IMR-90 (cell line): ENCODE measurements around the gene QSER1. TPM values are rescaled to one million over a fixed set of nuclear protein-coding genes. Genes with fewer than 3 reads are reported as not detected.

Experiments used
- ATAC-seq: fragments of 200-7000 bp; cut with Tn5 transposase; 2 replicates; pipeline ENCODE4 v1.9.1; 2020; ENCODE audit warnings: low read depth, mild to moderate bottlenecking, moderate library complexity
- BruUV-seq: library from RNA; stranded (reverse); fragments of 400-500 nt; replicated peaks from 2 replicates; lab custom pipeline; 2021; lab: Mats Ljungman, UMichigan
- CTCF ChIA-PET: fragments of 300-600 bp; formaldehyde crosslinking; extraction: SDS; loops from one replicate; lab custom pipeline; 2021; ENCODE audit warnings: antibody characterized with exemption; lab: Yijun Ruan, JAX
- POLR2A ChIA-PET: fragments of 300-600 bp; sonication (Branson Sonifier 250); formaldehyde crosslinking; loops from one replicate; lab custom pipeline; 2022; ENCODE audit warnings: antibody characterized with exemption; ENCODE audit not compliant: unreplicated experiment; lab: Charles Lee
- DNase-seq: peaks from one replicate; pipeline ENCODE4 v3.0.0; 2013
- H2AFZ ChIP-seq: replicated peaks from 2 replicates; pipeline ENCODE3; 2013; ENCODE audit warnings: low read length, mild to moderate bottlenecking; ENCODE audit not compliant: poor library complexity
- H2AK5ac ChIP-seq: 2 replicates; pipeline ENCODE4 v1.6.1; 2013; ENCODE audit warnings: low read depth, low read length, inconsistent platforms
- H2AK9ac ChIP-seq: replicated peaks from 2 replicates; pipeline ENCODE3; 2013; ENCODE audit warnings: mild to moderate bottlenecking, low read depth, low read length, moderate library complexity; ENCODE audit not compliant: poor library complexity
- H2BK120ac ChIP-seq: 2 replicates; pipeline ENCODE4 v1.6.1; 2013; ENCODE audit warnings: low read depth, low read length, inconsistent platforms
- H2BK15ac ChIP-seq: 3 replicates; pipeline ENCODE4 v1.6.1; 2013; ENCODE audit warnings: low read depth, low read length, inconsistent platforms
- H2BK20ac ChIP-seq: 2 replicates; pipeline ENCODE4 v1.6.1; 2013; ENCODE audit warnings: low read depth, mild to moderate bottlenecking, inconsistent platforms, low read length, moderate library complexity
- H2BK5ac ChIP-seq: 2 replicates; pipeline ENCODE4 v1.6.1; 2013; ENCODE audit warnings: mild to moderate bottlenecking, low read depth, low read length, inconsistent platforms; ENCODE audit not compliant: poor library complexity, severe bottlenecking
- H3K14ac ChIP-seq: replicated peaks from 2 replicates; pipeline ENCODE4 v1.6.1; 2013; ENCODE audit warnings: low read depth, low read length, inconsistent platforms
- H3K18ac ChIP-seq: 2 replicates; pipeline ENCODE4 v1.6.1; 2013; ENCODE audit warnings: low read depth, low read length, control low read depth
- H3K23ac ChIP-seq: 2 replicates; pipeline ENCODE4 v1.6.1; 2013; ENCODE audit warnings: low read depth, low read length, inconsistent platforms
- H3K27ac ChIP-seq: 2 replicates; pipeline ENCODE4 v1.5.1; 2013; ENCODE audit warnings: mild to moderate bottlenecking, control low read depth, low read length; ENCODE audit not compliant: insufficient read depth
- H3K27me3 ChIP-seq: 2 replicates; pipeline ENCODE4 v1.6.1; 2013; ENCODE audit warnings: low read length; ENCODE audit not compliant: control insufficient read depth, insufficient read depth
- H3K36me3 ChIP-seq: 2 replicates; pipeline ENCODE4 v1.6.1; 2013; ENCODE audit warnings: low read length, mixed read lengths; ENCODE audit not compliant: control insufficient read depth, insufficient read depth
- H3K4ac ChIP-seq: 2 replicates; pipeline ENCODE4 v1.6.1; 2013; ENCODE audit warnings: low read depth, low read length, inconsistent platforms
- H3K4me1 ChIP-seq: 2 replicates; pipeline ENCODE4 v1.6.1; 2013; ENCODE audit warnings: low read length, mixed read lengths; ENCODE audit not compliant: control insufficient read depth, insufficient read depth
- H3K4me2 ChIP-seq: 2 replicates; pipeline ENCODE4 v1.6.1; 2013; ENCODE audit warnings: low read depth, mild to moderate bottlenecking, control low read depth, low read length, moderate library complexity
- H3K4me3 ChIP-seq: 2 replicates; pipeline ENCODE4 v1.5.1; 2013; ENCODE audit warnings: low read depth, mild to moderate bottlenecking, control low read depth, low read length, moderate library complexity; ENCODE audit not compliant: insufficient read depth
- H3K56ac ChIP-seq: 2 replicates; pipeline ENCODE4 v1.6.1; 2013; ENCODE audit warnings: low read length, inconsistent platforms; ENCODE audit not compliant: insufficient read depth; ENCODE audit errors: extremely low read depth
- H3K79me1 ChIP-seq, 2 experiments: 2 replicates each; pipeline ENCODE4 v1.6.1; 2013; ENCODE audit warnings: low read length in 2 of 2, inconsistent platforms in 1 of 2, low read depth in 1 of 2
- H3K9ac ChIP-seq: 2 replicates; pipeline ENCODE4 v1.6.1; 2013; ENCODE audit warnings: low read depth, low read length, control low read depth
- H3K9me1 ChIP-seq: 2 replicates; pipeline ENCODE4 v1.6.1; 2013; ENCODE audit warnings: low read length, inconsistent platforms; ENCODE audit not compliant: insufficient read depth
- H3K9me3 ChIP-seq: 2 replicates; pipeline ENCODE4 v1.6.1; 2013; ENCODE audit warnings: low read length; ENCODE audit not compliant: control insufficient read depth, insufficient read depth
- H4K20me1 ChIP-seq: 2 replicates; pipeline ENCODE4 v1.6.1; 2013; ENCODE audit warnings: low read length, inconsistent platforms; ENCODE audit not compliant: insufficient read depth
- H4K5ac ChIP-seq: 2 replicates; pipeline ENCODE4 v1.6.1; 2013; ENCODE audit warnings: mild to moderate bottlenecking, low read depth, low read length, control low read depth
- H4K8ac ChIP-seq, 2 experiments: 2 replicates each; pipeline ENCODE4 v1.6.1; 2013; ENCODE audit warnings: low read depth in 2 of 2, low read length in 2 of 2, control low read depth in 1 of 2, inconsistent platforms in 1 of 2
- H4K91ac ChIP-seq: 2 replicates; pipeline ENCODE4 v1.6.1; 2013; ENCODE audit warnings: low read depth, low read length, inconsistent platforms; ENCODE audit not compliant: insufficient read depth
- BHLHE40 ChIP-seq: fragments of 150-350 bp; IDR thresholded peaks from 2 replicates; pipeline ENCODE4 v1.6.1; 2016; ENCODE audit warnings: mild to moderate bottlenecking, low read depth, low read length
- CEBPB ChIP-seq: IDR thresholded peaks from 2 replicates; pipeline ENCODE4 v1.6.1; 2012; ENCODE audit warnings: low read depth, low read length, improper control_type of control experiment
- CHD1 ChIP-seq: IDR thresholded peaks from 2 replicates; pipeline ENCODE4 v1.6.1; 2012; ENCODE audit warnings: low read depth, low read length, improper control_type of control experiment
- FOS ChIP-seq: fragments of 150-350 bp; IDR thresholded peaks from 2 replicates; pipeline ENCODE4 v1.6.1; 2016; ENCODE audit warnings: low read depth, low read length
- MAFK ChIP-seq: IDR thresholded peaks from 2 replicates; pipeline ENCODE4 v1.6.1; 2012; ENCODE audit warnings: low read depth, low read length, improper control_type of control experiment
- MXI1 ChIP-seq: IDR thresholded peaks from 2 replicates; pipeline ENCODE4 v1.6.1; 2012; ENCODE audit warnings: low read depth, mild to moderate bottlenecking, low read length, moderate library complexity, borderline replicate concordance
- NFE2L2 ChIP-seq: fragments of 150-350 bp; IDR thresholded peaks from 2 replicates; pipeline ENCODE4 v1.6.1; 2016; ENCODE audit warnings: low read depth, mild to moderate bottlenecking, low read length
- RAD21 ChIP-seq: IDR thresholded peaks from 2 replicates; pipeline ENCODE4 v1.6.1; 2012; ENCODE audit warnings: low read length, improper control_type of control experiment
- RCOR1 ChIP-seq: IDR thresholded peaks from 2 replicates; pipeline ENCODE4 v1.6.1; 2012; ENCODE audit warnings: mild to moderate bottlenecking, low read length, improper control_type of control experiment; ENCODE audit not compliant: insufficient replicate concordance
- RFX5 ChIP-seq: IDR thresholded peaks from 2 replicates; pipeline ENCODE4 v1.8.0; 2012; ENCODE audit warnings: low read depth, mild to moderate bottlenecking, low read length, moderate library complexity
- WGBS, 2 experiments: methylation state at CpG; one replicate each; pipeline versions ENCODE4 v1.1.5 to v1.1.7; 2013; ENCODE audit warnings: missing lambda C conversion rate in 2 of 2; ENCODE audit not compliant: insufficient read length in 1 of 2; ENCODE audit errors: extremely low coverage in 2 of 2; 5-methylcytosine and 5-hydroxymethylcytosine counted together
- dilution Hi-C: fragments of 300-500 bp; cut with HindIII; formaldehyde crosslinking; loops from one replicate; pipeline ENCODE4 v1.14.3; 2018; ENCODE audit warnings: low sequenced_read_pairs; ENCODE audit not compliant: unreplicated experiment
- in situ Hi-C: fragments of 300-500 bp; cut with MboI; formaldehyde crosslinking; loops from 3 replicates; pipeline ENCODE4 v1.14.3; 2019; ENCODE audit warnings: low sequenced_read_pairs, inconsistent platforms, mixed read lengths
- intact Hi-C: fragments of 100-400 bp; cut with micrococcal nuclease; formaldehyde crosslinking; loops from 2 replicates; pipeline ENCODE4 v1.10.0; 2022
- polyA plus RNA-seq, 3 experiments: library from polyadenylated mRNA; depleted of rRNA; stranded (reverse); fragments of >200 nt; gene quantifications; 2 replicates each; pipeline ENCODE4 v1.2.3, GENCODE V29; 2012; ENCODE audit warnings: low replicate concordance in 1 of 3
- total RNA-seq: library from RNA; depleted of rRNA; stranded (reverse); fragments of >200 nt; gene quantifications from 2 replicates; pipeline ENCODE4 v1.2.3, GENCODE V29; 2012
- TF ChIP-seq, protein P1 (sequence below): fragments of 150-350 bp; IDR thresholded peaks from 2 replicates; pipeline ENCODE4 v1.6.1; 2017; ENCODE audit warnings: mild to moderate bottlenecking, antibody characterized with exemption, low read length, low read depth
- TF ChIP-seq, protein P2 (sequence below): conservative IDR thresholded peaks from 2 replicates; pipeline ENCODE4 v1.5.1; 2012; ENCODE audit warnings: mild to moderate bottlenecking, low read depth, low read length, improper control_type of control experiment
- TF ChIP-seq, protein P3 (sequence below): fragments of 150-350 bp; IDR thresholded peaks from 2 replicates; pipeline ENCODE4 v1.6.1; 2016; ENCODE audit warnings: low read depth, mild to moderate bottlenecking, low read length, moderate library complexity, borderline replicate concordance

QSER1 gene
- total and polyA plus RNA-seq, 2 of the 4 experiments (the other 2 are of a cell fraction): 5.9 to 15.6 TPM

DNA sequence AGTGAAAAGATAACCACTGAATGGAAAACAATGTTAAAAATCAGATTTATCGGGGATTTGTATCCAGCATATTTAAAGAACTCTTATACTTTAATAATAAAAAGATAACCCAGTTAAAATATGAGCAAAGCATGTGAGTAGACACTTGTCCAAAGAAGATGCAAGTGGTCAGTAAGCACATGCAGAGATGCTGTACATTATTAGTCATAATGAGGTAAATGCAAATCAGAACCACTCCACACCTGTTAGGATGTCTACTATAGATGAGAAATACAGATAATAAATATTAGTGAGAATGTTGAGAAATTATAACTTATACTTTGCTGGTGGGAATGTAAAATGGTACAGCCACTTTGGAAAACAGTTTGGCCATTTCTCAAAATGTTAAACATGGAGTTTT is 28.0 kb downstream of the QSER1 start:
- H3K4ac ChIP-seq: no peak overlapping the region
- no peak overlapping the region for H4K5ac ChIP-seq
- no peak overlapping the region for H3K23ac ChIP-seq
- H2AK9ac ChIP-seq: no peak overlapping the region
- H2BK20ac ChIP-seq: no peak overlapping the region
- TF ChIP-seq, protein P1, sequence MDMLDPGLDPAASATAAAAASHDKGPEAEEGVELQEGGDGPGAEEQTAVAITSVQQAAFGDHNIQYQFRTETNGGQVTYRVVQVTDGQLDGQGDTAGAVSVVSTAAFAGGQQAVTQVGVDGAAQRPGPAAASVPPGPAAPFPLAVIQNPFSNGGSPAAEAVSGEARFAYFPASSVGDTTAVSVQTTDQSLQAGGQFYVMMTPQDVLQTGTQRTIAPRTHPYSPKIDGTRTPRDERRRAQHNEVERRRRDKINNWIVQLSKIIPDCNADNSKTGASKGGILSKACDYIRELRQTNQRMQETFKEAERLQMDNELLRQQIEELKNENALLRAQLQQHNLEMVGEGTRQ: no peak
- no peak for TF ChIP-seq BHLHE40
- TF ChIP-seq MAFK: no peak
- TF ChIP-seq FOS: no peak
- TF ChIP-seq, protein P2, sequence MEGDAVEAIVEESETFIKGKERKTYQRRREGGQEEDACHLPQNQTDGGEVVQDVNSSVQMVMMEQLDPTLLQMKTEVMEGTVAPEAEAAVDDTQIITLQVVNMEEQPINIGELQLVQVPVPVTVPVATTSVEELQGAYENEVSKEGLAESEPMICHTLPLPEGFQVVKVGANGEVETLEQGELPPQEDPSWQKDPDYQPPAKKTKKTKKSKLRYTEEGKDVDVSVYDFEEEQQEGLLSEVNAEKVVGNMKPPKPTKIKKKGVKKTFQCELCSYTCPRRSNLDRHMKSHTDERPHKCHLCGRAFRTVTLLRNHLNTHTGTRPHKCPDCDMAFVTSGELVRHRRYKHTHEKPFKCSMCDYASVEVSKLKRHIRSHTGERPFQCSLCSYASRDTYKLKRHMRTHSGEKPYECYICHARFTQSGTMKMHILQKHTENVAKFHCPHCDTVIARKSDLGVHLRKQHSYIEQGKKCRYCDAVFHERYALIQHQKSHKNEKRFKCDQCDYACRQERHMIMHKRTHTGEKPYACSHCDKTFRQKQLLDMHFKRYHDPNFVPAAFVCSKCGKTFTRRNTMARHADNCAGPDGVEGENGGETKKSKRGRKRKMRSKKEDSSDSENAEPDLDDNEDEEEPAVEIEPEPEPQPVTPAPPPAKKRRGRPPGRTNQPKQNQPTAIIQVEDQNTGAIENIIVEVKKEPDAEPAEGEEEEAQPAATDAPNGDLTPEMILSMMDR: no peak
- TF ChIP-seq RFX5: no peak
- TF ChIP-seq, protein P3, sequence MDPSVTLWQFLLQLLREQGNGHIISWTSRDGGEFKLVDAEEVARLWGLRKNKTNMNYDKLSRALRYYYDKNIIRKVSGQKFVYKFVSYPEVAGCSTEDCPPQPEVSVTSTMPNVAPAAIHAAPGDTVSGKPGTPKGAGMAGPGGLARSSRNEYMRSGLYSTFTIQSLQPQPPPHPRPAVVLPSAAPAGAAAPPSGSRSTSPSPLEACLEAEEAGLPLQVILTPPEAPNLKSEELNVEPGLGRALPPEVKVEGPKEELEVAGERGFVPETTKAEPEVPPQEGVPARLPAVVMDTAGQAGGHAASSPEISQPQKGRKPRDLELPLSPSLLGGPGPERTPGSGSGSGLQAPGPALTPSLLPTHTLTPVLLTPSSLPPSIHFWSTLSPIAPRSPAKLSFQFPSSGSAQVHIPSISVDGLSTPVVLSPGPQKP: no peak
- TF ChIP-seq NFE2L2: no peak
- no peak for TF ChIP-seq RCOR1
- no peak for TF ChIP-seq RAD21
- no peak for TF ChIP-seq CHD1
- TF ChIP-seq CEBPB: no peak
- no peak for TF ChIP-seq MXI1
- no peak overlapping the region for H3K4me3 ChIP-seq
- H4K91ac ChIP-seq: no peak overlapping the region
- no peak overlapping the region for H3K18ac ChIP-seq
- H3K27me3 ChIP-seq: no peaks in the 10 kb centered on the region
- no peak overlapping the region for H2AFZ ChIP-seq
- H3K9ac ChIP-seq: no peak overlapping the region
- 0 out of 2 replicates have a peak, but pooled peaks cover under 1% of the 10 kb centered on the region for H3K36me3 ChIP-seq
- peaks cover 3% of the 10 kb centered on the region; the same call in 1 of the 2 replicates for H4K20me1 ChIP-seq
- no peak overlapping the region for H3K14ac ChIP-seq
- CTCF ChIA-PET: no interaction called here
- BruUV-seq: no TSS peak
- ATAC-seq: no peak
- intact Hi-C loops (no loop called here), dilution Hi-C loops (no loop called here), in situ Hi-C loops (loop anchor here (10.0 kb wide), 1 partner anchor 56 kb away; no protein-coding TSS in a partner anchor)
- POLR2A ChIA-PET: no interaction called here
- no peaks in the 10 kb centered on the region for H3K4me1 ChIP-seq
- peaks cover 34 to 48% of the 10 kb centered on the region in 2 experiments for H3K79me1 ChIP-seq
- no peak overlapping the region for H2BK5ac ChIP-seq
- DNase-seq: no peak
- no peaks in the 10 kb centered on the region for H3K9me3 ChIP-seq
- H3K56ac ChIP-seq: no peak overlapping the region
- H2BK15ac ChIP-seq: no peak overlapping the region
- peaks cover 3% of the 10 kb centered on the region; the same call in 1 of the 2 replicates for H3K9me1 ChIP-seq
- H4K8ac ChIP-seq: no peak overlapping the region
- WGBS, 2 experiments: no CpG with 5 or more reads among the region's 1 CpG
- no peak overlapping the region for H2BK120ac ChIP-seq
- no peak overlapping the region for H3K27ac ChIP-seq
- H3K4me2 ChIP-seq: no peak overlapping the region
- no peak overlapping the region for H2AK5ac ChIP-seq
